B cell (primary cell): ENCODE measurements around the gene CALHM4.

ENCODE experiments used
- CTCF ChIP-seq: fragments of 200-600 bp; IDR thresholded peaks from one replicate; pipeline ENCODE4 v1.8.0; 2022; ENCODE audit warnings: antibody characterized with exemption, mild to moderate bottlenecking
- EZH2 ChIP-seq: IDR thresholded peaks from 2 replicates; pipeline ENCODE4 v1.6.1; 2012; ENCODE audit warnings: borderline replicate concordance, low read depth, mild to moderate bottlenecking, moderate library complexity, low read length; ENCODE audit not compliant: insufficient read depth, poor library complexity, severe bottlenecking

GRCh38 chr6:116570856-116571682, 17.5 kb downstream of the CALHM4 start, which contains the start of gene RWDD1:
- TF ChIP-seq EZH2 (no peak), CTCF (no peak)
